Activated T-helper 17 cell treated with anti-CD3 and anti-CD28 coated beads, Interleukin-2, amount 50 U/mL, for 72 hours (primary cell): ENCODE measurements around the gene PRPF19. TPM values are rescaled to one million over a fixed set of nuclear protein-coding genes. Genes with fewer than 3 reads are reported as not detected.

Experiments
- ATAC-seq: fragments of 150-1000 bp; cut with Tn5 transposase; replicated peaks from 2 replicates; pipeline ENCODE4 v1.10.0; 2021; ENCODE audit warnings: mild to moderate bottlenecking, moderate library complexity
- H3K27ac Mint-ChIP-seq: one replicate; pipeline ENCODE4 v1.8.0; 2022; ENCODE audit warnings: mixed read lengths
- H3K27me3 Mint-ChIP-seq: one replicate; pipeline ENCODE4 v1.8.0; 2022; ENCODE audit warnings: mixed read lengths
- H3K36me3 Mint-ChIP-seq: one replicate; pipeline ENCODE4 v1.8.0; 2022; ENCODE audit warnings: low read depth, mild to moderate bottlenecking, mixed read lengths
- H3K4me1 Mint-ChIP-seq: one replicate; pipeline ENCODE4 v1.8.0; 2022; ENCODE audit warnings: mixed read lengths
- H3K4me3 Mint-ChIP-seq: one replicate; pipeline ENCODE4 v1.8.0; 2022; ENCODE audit warnings: mild to moderate bottlenecking, mixed read lengths
- H3K9me3 Mint-ChIP-seq: one replicate; pipeline ENCODE4 v1.8.0; 2022; ENCODE audit warnings: mixed read lengths
- total RNA-seq, 2 donors: library from RNA; stranded (reverse); gene quantifications; one replicate each; pipeline ENCODE4 v1.2.3, GENCODE V29; 2022

PRPF19 gene
- total RNA-seq, 2 donors from 2014 or later, result 80.2 to 165 TPM

- H3K4me1 Mint-ChIP-seq, result peaks cover 4% of the 10 kb centered on the region
- peaks cover 13% of the 10 kb centered on the region for H3K36me3 Mint-ChIP-seq
- H3K4me3 Mint-ChIP-seq, result no peak overlapping the region
- H3K27me3 Mint-ChIP-seq, result peaks cover 2% of the 10 kb centered on the region
- H3K27ac Mint-ChIP-seq, result no peak overlapping the region
- ATAC-seq, result no peak
- H3K9me3 Mint-ChIP-seq, result no peaks in the 10 kb centered on the region
Measured at GRCh38 chr11:60872961-60873524, 33.3 kb downstream of the PRPF19 start.

GRCh38 chr11:60872124-60872960, 34.0 kb downstream of the PRPF19 start:
- peaks cover 4% of the 10 kb centered on the region for H3K4me1 Mint-ChIP-seq

GRCh38 chr11:60871378-60872061, 34.9 kb downstream of the PRPF19 start:
- Mint-ChIP-seq H3K27ac (no peak overlapping the region), H3K27me3 (peaks cover 2% of the 10 kb centered on the region), H3K4me3 (no peak overlapping the region), H3K36me3 (no peaks in the 10 kb centered on the region), H3K9me3 (no peaks in the 10 kb centered on the region), H3K4me1 (peaks cover 4% of the 10 kb centered on the region)
- ATAC-seq, result no peak

More at GRCh38 chr11:60872124-60872960, 34.0 kb downstream of the PRPF19 start:
- H3K27me3 Mint-ChIP-seq, result peaks cover 2% of the 10 kb centered on the region
- ATAC-seq, result no peak
- no peaks in the 10 kb centered on the region for H3K9me3 Mint-ChIP-seq
- H3K4me3 Mint-ChIP-seq, result no peak overlapping the region
- no peak overlapping the region for H3K27ac Mint-ChIP-seq
- H3K36me3 Mint-ChIP-seq, result peaks cover 7% of the 10 kb centered on the region

- Mint-ChIP-seq H3K4me3 (no peak overlapping the region), H3K4me1 (peaks cover 4% of the 10 kb centered on the region), H3K9me3 (no peaks in the 10 kb centered on the region), H3K27me3 (peaks cover 2% of the 10 kb centered on the region), H3K27ac (no peak overlapping the region), H3K36me3 (no peaks in the 10 kb centered on the region)
- ATAC-seq, result no peak
Measured at GRCh38 chr11:60870733-60871377, 35.5 kb downstream of the PRPF19 start.

GRCh38 chr11:60870276-60870675, 36.1 kb downstream of the PRPF19 start:
- Mint-ChIP-seq H3K9me3 (no peaks in the 10 kb centered on the region), H3K27ac (no peak overlapping the region), H3K36me3 (no peaks in the 10 kb centered on the region), H3K4me3 (no peak overlapping the region), H3K27me3 (peaks cover 2% of the 10 kb centered on the region), H3K4me1 (peaks cover 4% of the 10 kb centered on the region)
- ATAC-seq, result no peak

GRCh38 chr11:60869451-60869825, 36.9 kb downstream of the PRPF19 start:
- Mint-ChIP-seq H3K36me3 (no peaks in the 10 kb centered on the region), H3K4me3 (no peak overlapping the region), H3K9me3 (no peaks in the 10 kb centered on the region), H3K27me3 (peaks cover 2% of the 10 kb centered on the region), H3K27ac (no peak overlapping the region), H3K4me1 (peaks cover 4% of the 10 kb centered on the region)
- ATAC-seq, result no peak

GRCh38 chr11:60868682-60869450, 37.5 kb downstream of the PRPF19 start:
- Mint-ChIP-seq H3K27ac (no peak overlapping the region), H3K4me3 (no peak overlapping the region)
- ATAC-seq, result no peak

GRCh38 chr11:60867871-60868681, 38.3 kb downstream of the PRPF19 start:
- no peak overlapping the region for H3K4me3 Mint-ChIP-seq
- H3K36me3 Mint-ChIP-seq, result no peaks in the 10 kb centered on the region
- ATAC-seq, result no peak
- no peak overlapping the region for H3K27ac Mint-ChIP-seq
- H3K4me1 Mint-ChIP-seq, result peaks cover 2% of the 10 kb centered on the region
- no peaks in the 10 kb centered on the region for H3K9me3 Mint-ChIP-seq
- H3K27me3 Mint-ChIP-seq, result peaks cover 2% of the 10 kb centered on the region

More at GRCh38 chr11:60868682-60869450, 37.5 kb downstream of the PRPF19 start:
- H3K4me1 Mint-ChIP-seq, result peaks cover 4% of the 10 kb centered on the region
- no peaks in the 10 kb centered on the region for H3K36me3 Mint-ChIP-seq
- H3K27me3 Mint-ChIP-seq, result peaks cover 2% of the 10 kb centered on the region
- no peaks in the 10 kb centered on the region for H3K9me3 Mint-ChIP-seq

- no peaks in the 10 kb centered on the region for H3K4me1 Mint-ChIP-seq
- no peak for ATAC-seq
- no peaks in the 10 kb centered on the region for H3K36me3 Mint-ChIP-seq
- no peak within 1 kb of the TSS for H3K4me3 Mint-ChIP-seq
- no peak within 1 kb of the TSS for H3K27ac Mint-ChIP-seq
- H3K27me3 Mint-ChIP-seq, result peaks cover 2% of the 10 kb centered on the region
- no peaks in the 10 kb centered on the region for H3K9me3 Mint-ChIP-seq
Measured at GRCh38 chr11:60866911-60867870, 39.2 kb downstream of the PRPF19 start, which contains the start of gene ZP1. Gene ZP1, plus strand, starts transcription at chr11:60867542. Its CDS starts 20 bp downstream, at chr11:60867562.

- Mint-ChIP-seq H3K27me3 (peaks cover 2% of the 10 kb centered on the region), H3K27ac (no peak overlapping the region), H3K4me3 (no peak overlapping the region), H3K36me3 (no peaks in the 10 kb centered on the region), H3K4me1 (no peaks in the 10 kb centered on the region), H3K9me3 (no peaks in the 10 kb centered on the region)
- no peak for ATAC-seq
Measured at GRCh38 chr11:60864856-60865513, 41.4 kb downstream of the PRPF19 start.

GRCh38 chr11:60863550-60864521, 42.5 kb downstream of the PRPF19 start:
- Mint-ChIP-seq H3K27ac (no peak overlapping the region), H3K4me1 (no peaks in the 10 kb centered on the region), H3K9me3 (no peaks in the 10 kb centered on the region), H3K4me3 (no peak overlapping the region), H3K27me3 (no peaks in the 10 kb centered on the region), H3K36me3 (no peaks in the 10 kb centered on the region)
- ATAC-seq, result no peak
